BLaER1 treated with 17β-estradiol and CSF1 and Interleukin-3, amounts not matched to agents 10 nM and 100 nM (cell line): ENCODE results near the gene TMEM236.

Source experiments
- H3K27ac ChIP-seq, 11 experiments: shearing (Covaris generic); formaldehyde crosslinking; 2 replicates each; pipeline ENCODE4 v1.8.1; 2022
- H3K27me3 ChIP-seq, 11 experiments: shearing (Covaris generic); formaldehyde crosslinking; 2 replicates each; pipeline ENCODE4 v1.8.1; 2022
- H3K36me3 ChIP-seq, 11 experiments: shearing (Covaris generic); formaldehyde crosslinking; 2 replicates each; pipeline ENCODE4 v1.8.1; 2022
- H3K4me1 ChIP-seq, 10 experiments: shearing (Covaris generic); formaldehyde crosslinking; 2 replicates each; pipeline ENCODE4 v1.8.1; 2022
- H3K4me2 ChIP-seq, 11 experiments: shearing (Covaris generic); formaldehyde crosslinking; 2 replicates each; pipeline ENCODE4 v1.8.1; 2022
- H3K4me3 ChIP-seq, 10 experiments: shearing (Covaris generic); formaldehyde crosslinking; 2 replicates each; pipeline ENCODE4 v1.8.1; 2022
- H3K9ac ChIP-seq, 11 experiments: shearing (Covaris generic); formaldehyde crosslinking; 2 replicates each; pipeline ENCODE4 v1.8.1; 2022
- H3K9me3 ChIP-seq, 11 experiments: shearing (Covaris generic); formaldehyde crosslinking; replicated peaks in 1 of 11; 2 replicates each; pipeline ENCODE4 v1.8.1; 2022
- H4K20me1 ChIP-seq, 11 experiments: shearing (Covaris generic); formaldehyde crosslinking; 2 replicates each; pipeline ENCODE4 v1.8.1; 2022
- Cebpa-rat ChIP-seq, 11 experiments: shearing (Covaris generic); IDR thresholded peaks; 2 replicates each; pipeline ENCODE4 v1.8.1; 2022

Gene TMEM236

DNA sequence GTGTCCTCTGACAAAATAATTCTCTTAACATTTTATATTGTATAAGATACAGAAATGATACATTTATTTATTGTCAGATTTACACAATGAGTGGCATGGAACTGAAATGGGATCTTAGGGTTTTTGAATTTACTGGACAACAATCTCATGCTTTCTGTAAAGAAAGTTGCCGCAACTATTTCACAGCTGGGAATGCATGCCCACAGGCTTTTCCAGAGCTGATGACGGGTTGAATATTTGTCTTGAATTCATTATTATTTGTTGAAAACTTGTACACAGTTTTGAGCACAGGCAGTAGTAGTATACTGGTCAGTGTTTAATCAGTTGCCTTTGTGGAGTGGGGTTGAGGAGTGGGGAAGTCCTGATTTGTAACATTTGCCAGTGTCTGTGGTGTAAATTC is 36.6 kb downstream of the TMEM236 start:
- peak overlapping the region in 2 of 11 experiments; percentile 28 to 30; a peak in 4 of 22 replicates for H3K4me2 ChIP-seq

DNA sequence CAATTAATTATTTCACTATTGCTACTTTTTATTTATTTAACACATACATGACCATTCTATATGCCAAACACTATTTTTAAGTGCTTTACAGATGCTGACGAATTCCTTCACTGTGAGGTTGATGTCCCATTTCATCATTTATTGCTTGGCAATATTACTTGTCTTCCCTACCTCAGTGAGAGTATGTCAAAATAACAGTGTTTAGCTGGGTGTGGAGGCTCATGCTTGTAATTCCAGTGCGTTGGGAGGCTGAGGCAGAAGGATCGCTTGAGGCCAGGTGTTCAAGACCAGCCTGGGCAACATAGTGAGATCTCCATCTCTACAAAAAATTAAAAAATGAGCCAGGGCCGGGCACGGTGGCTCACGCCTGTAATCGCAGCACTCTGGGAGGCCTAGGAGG is 37.4 kb downstream of the TMEM236 start:
- Histone ChIP-seq H3K27me3 (no peaks in the 10 kb centered on the region), H3K36me3 (no peaks in the 10 kb centered on the region), H3K27ac (no peak overlapping the region), H3K4me3 (no peak overlapping the region), H4K20me1 (no peaks in the 10 kb centered on the region), H3K4me1 (peaks cover 6 to 90% (median 17%) of the 10 kb centered on the region in 10 experiments; a peak in 13 of 20 replicates), H3K9ac (no peak overlapping the region), H3K4me2 (peak overlapping the region in 2 of 11 experiments; percentile 79 to 83; a peak in 1 of 22 replicates), H3K9me3 (no peaks in the 10 kb centered on the region)
- TF ChIP-seq Cebpa-rat (IDR thresholded peaks at IDR 0.05), result no peak

More for the DNA sequence above, 36.6 kb downstream of the TMEM236 start:
- Histone ChIP-seq H3K4me3 (no peak overlapping the region), H3K27ac (no peak overlapping the region), H3K9me3 (no peaks in the 10 kb centered on the region), H3K27me3 (no peaks in the 10 kb centered on the region), H3K36me3 (no peaks in the 10 kb centered on the region), H3K9ac (no peak overlapping the region), H4K20me1 (no peaks in the 10 kb centered on the region), H3K4me1 (peaks cover 6 to 97% (median 23%) of the 10 kb centered on the region in 10 experiments; a peak in 14 of 20 replicates)
- no peak for TF ChIP-seq Cebpa-rat (IDR thresholded peaks at IDR 0.05)

- no peak overlapping the region for H3K9ac ChIP-seq
- H3K4me2 ChIP-seq, result peak overlapping the region in 4 of 11 experiments; percentile 31 to 83 (median 58); a peak in 7 of 22 replicates
- H3K27ac ChIP-seq, result peak overlapping the region in 1 of 11 experiments; percentile 12; a peak in 1 of 22 replicates
- H3K9me3 ChIP-seq, result peaks cover 0 to 5% (median 0%) of the 10 kb centered on the region in 11 experiments; a peak in 1 of 22 replicates
- peaks cover 0 to 78% (median 7%) of the 10 kb centered on the region in 10 experiments; a peak in 11 of 20 replicates for H3K4me1 ChIP-seq
- H3K36me3 ChIP-seq, result no peaks in the 10 kb centered on the region
- H3K27me3 ChIP-seq, result no peaks in the 10 kb centered on the region
- TF ChIP-seq Cebpa-rat (IDR thresholded peaks at IDR 0.05), result no peak
- H3K4me3 ChIP-seq, result no peak overlapping the region
- no peaks in the 10 kb centered on the region for H4K20me1 ChIP-seq
Observed at GRCh38 chr10:17790651-17791050, 38.6 kb downstream of the TMEM236 start.

DNA sequence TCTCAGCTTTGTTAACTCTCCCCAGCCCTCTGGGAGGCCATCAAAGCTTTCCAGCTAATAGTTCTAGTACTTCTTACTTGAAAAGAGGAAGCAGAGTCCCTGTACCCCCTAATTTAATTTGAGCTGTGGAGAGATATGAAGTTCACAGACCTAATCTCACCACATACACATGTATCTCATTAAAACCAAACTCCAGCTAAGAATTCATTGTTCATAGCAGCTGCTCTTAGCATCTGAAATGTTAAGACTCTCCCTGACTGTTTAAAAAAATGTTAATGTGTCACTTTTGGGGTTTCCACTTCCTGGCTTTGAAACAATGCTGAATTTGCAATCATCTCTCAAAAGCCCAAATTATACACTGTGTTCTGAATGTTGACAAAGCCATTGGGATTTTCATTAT is 41.0 kb downstream of the TMEM236 start:
- no peak for TF ChIP-seq Cebpa-rat (IDR thresholded peaks at IDR 0.05)
- peaks cover 0 to 56% (median 6%) of the 10 kb centered on the region in 10 experiments; a peak in 9 of 20 replicates for H3K4me1 ChIP-seq
- H3K9me3 ChIP-seq, result peaks cover 0 to 13% (median 4%) of the 10 kb centered on the region in 11 experiments; a peak in 10 of 22 replicates
- no peak overlapping the region; a peak in 1 of 22 replicates for H3K9ac ChIP-seq
- H4K20me1 ChIP-seq, result no peaks in the 10 kb centered on the region
- H3K27ac ChIP-seq, result peak overlapping the region in 3 of 11 experiments; percentile 12 to 37 (median 24); a peak in 3 of 22 replicates
- peak overlapping the region in 3 of 11 experiments; percentile 38 to 83 (median 79); a peak in 6 of 22 replicates for H3K4me2 ChIP-seq
- H3K4me3 ChIP-seq, result no peak overlapping the region
- no peaks in the 10 kb centered on the region for H3K27me3 ChIP-seq
- H3K36me3 ChIP-seq, result peaks cover 0 to 20% (median 0%) of the 10 kb centered on the region in 11 experiments; a peak in 4 of 22 replicates

- Histone ChIP-seq H3K4me3 (no peak overlapping the region), H3K9ac (no peak overlapping the region), H3K9me3 (peaks cover 0 to 13% (median 4%) of the 10 kb centered on the region in 11 experiments; a peak in 10 of 22 replicates), H3K27me3 (no peaks in the 10 kb centered on the region), H4K20me1 (no peaks in the 10 kb centered on the region), H3K36me3 (peaks cover 0 to 28% (median 0%) of the 10 kb centered on the region in 11 experiments; a peak in 4 of 22 replicates), H3K4me1 (peaks cover 0 to 48% (median 6%) of the 10 kb centered on the region in 10 experiments; a peak in 9 of 20 replicates), H3K27ac (no peak overlapping the region), H3K4me2 (peak overlapping the region in 3 of 11 experiments; percentile 38 to 83 (median 79); a peak in 4 of 22 replicates)
- no peak for TF ChIP-seq Cebpa-rat (IDR thresholded peaks at IDR 0.05)
Observed at GRCh38 chr10:17793823-17794644, 42.0 kb downstream of the TMEM236 start.

- H3K4me1 ChIP-seq, result peaks cover 0 to 39% (median 6%) of the 10 kb centered on the region in 10 experiments; a peak in 9 of 20 replicates
- H3K4me2 ChIP-seq, result no peak overlapping the region
- H3K9me3 ChIP-seq, result peaks cover 0 to 13% (median 4%) of the 10 kb centered on the region in 11 experiments; a peak in 10 of 22 replicates
- no peak for TF ChIP-seq Cebpa-rat (IDR thresholded peaks at IDR 0.05)
- no peaks in the 10 kb centered on the region for H3K27me3 ChIP-seq
- no peak overlapping the region for H3K9ac ChIP-seq
- no peaks in the 10 kb centered on the region for H4K20me1 ChIP-seq
- H3K27ac ChIP-seq, result no peak overlapping the region
- no peak overlapping the region for H3K4me3 ChIP-seq
- H3K36me3 ChIP-seq, result peaks cover 0 to 31% (median 0%) of the 10 kb centered on the region in 11 experiments; a peak in 4 of 22 replicates
Observed at GRCh38 chr10:17795083-17795482, 43.1 kb downstream of the TMEM236 start.

GRCh38 chr10:17795813-17796594 is 44.0 kb downstream of the TMEM236 start:
- peaks cover 0 to 13% (median 4%) of the 10 kb centered on the region in 11 experiments; a peak in 10 of 22 replicates for H3K9me3 ChIP-seq
- H3K36me3 ChIP-seq, result peaks cover 0 to 33% (median 0%) of the 10 kb centered on the region in 11 experiments; a peak in 4 of 22 replicates
- H3K27me3 ChIP-seq, result no peaks in the 10 kb centered on the region
- H3K4me1 ChIP-seq, result peaks cover 0 to 29% (median 6%) of the 10 kb centered on the region in 10 experiments; a peak in 9 of 20 replicates
- H3K27ac ChIP-seq, result no peak overlapping the region
- TF ChIP-seq Cebpa-rat (IDR thresholded peaks at IDR 0.05), result no peak
- H4K20me1 ChIP-seq, result no peaks in the 10 kb centered on the region
- H3K9ac ChIP-seq, result no peak overlapping the region
- H3K4me2 ChIP-seq, result no peak overlapping the region
- no peak overlapping the region for H3K4me3 ChIP-seq

GRCh38 chr10:17801507-17801906 is 49.5 kb downstream of the TMEM236 start:
- no peak for TF ChIP-seq Cebpa-rat (IDR thresholded peaks at IDR 0.05)
- no peak overlapping the region for H3K4me3 ChIP-seq
- H3K4me1 ChIP-seq, result peaks cover 13 to 38% (median 15%) of the 10 kb centered on the region in 10 experiments

More at GRCh38 chr10:17801507-17801906, 49.5 kb downstream of the TMEM236 start:
- H3K9me3 ChIP-seq, result peaks cover 0 to 16% (median 8%) of the 10 kb centered on the region in 11 experiments; a peak in 13 of 22 replicates
- no peaks in the 10 kb centered on the region for H4K20me1 ChIP-seq
- H3K36me3 ChIP-seq, result peaks cover 0 to 30% (median 0%) of the 10 kb centered on the region in 11 experiments; a peak in 3 of 22 replicates
- no peak overlapping the region for H3K4me2 ChIP-seq
- no peak overlapping the region for H3K27ac ChIP-seq
- no peaks in the 10 kb centered on the region for H3K27me3 ChIP-seq
- no peak overlapping the region for H3K9ac ChIP-seq
